Kidney (tissue), 14 donors: Measurements from ENCODE around the gene STAG1. TPM values are rescaled to one million over a fixed set of nuclear protein-coding genes. Genes with fewer than 3 reads are reported as not detected.
"Not testable (repeated sequence)": the region's sequence is repeated elsewhere in the genome, so short reads cannot be mapped to it uniquely, and the experiment has no call there.

Experiments
- DNase-seq, 5 donors: peaks; one replicate each; pipeline ENCODE4 v3.0.0-alpha.2; 2013 to 2020
- FAIRE-seq: peaks from 2 replicates; lab custom pipeline; 2012; peaks lifted over from hg19 to GRCh38; lab: Jason Lieb, UNC
- H3K27ac ChIP-seq, 2 donors: one replicate each; pipeline ENCODE4 v1.7.0; 2013; ENCODE audit warnings: low read depth in 2 of 2, low read length in 2 of 2, inconsistent platforms in 1 of 2
- H3K27me3 ChIP-seq: one replicate; pipeline ENCODE4 v1.7.1; 2013; ENCODE audit warnings: low read length, inconsistent platforms; ENCODE audit not compliant: control insufficient read depth, insufficient read depth
- H3K36me3 ChIP-seq, 3 donors: one replicate each; pipeline versions ENCODE4 v1.7.0 to v1.7.1; 2013; ENCODE audit warnings: low read length in 3 of 3, control low read depth in 1 of 3, inconsistent platforms in 1 of 3; ENCODE audit not compliant: insufficient read depth in 3 of 3, control insufficient read depth in 2 of 3
- H3K4me1 ChIP-seq, 3 donors: one replicate each; pipeline versions ENCODE4 v1.7.0 to v1.7.1; 2013; ENCODE audit warnings: low read length in 3 of 3, inconsistent platforms in 1 of 3, low read depth in 1 of 3; ENCODE audit not compliant: control insufficient read depth in 2 of 3, insufficient read depth in 2 of 3
- H3K4me3 ChIP-seq, 3 donors: one replicate each; pipeline versions ENCODE4 v1.7.0 to v1.8.1; 2013; ENCODE audit warnings: low read length in 3 of 3, control low read depth in 1 of 3, inconsistent platforms in 1 of 3
- H3K9ac ChIP-seq, 3 donors: one replicate each; pipeline versions ENCODE4 v1.7.0 to v1.7.1; 2013; ENCODE audit warnings: low read length in 3 of 3, control low read depth in 1 of 3, inconsistent platforms in 1 of 3
- H3K9me3 ChIP-seq, 3 donors: one replicate each; pipeline versions ENCODE4 v1.7.0 to v1.7.1; 2013; ENCODE audit warnings: low read length in 3 of 3, control low read depth in 1 of 3, inconsistent platforms in 1 of 3; ENCODE audit not compliant: control insufficient read depth in 2 of 3, insufficient read depth in 1 of 3
- intact Hi-C: fragments of 100-400 bp; cut with DNase I; formaldehyde crosslinking; loops from one replicate; pipeline ENCODE4 v1.11.1; 2022
- polyA plus RNA-seq: library from polyadenylated mRNA; stranded (reverse); fragments of 350-450 nt; fragmentation: Illumina TruSeq; extraction: RNeasy Lipid Tissue Mini Kit (QIAGEN cat#74804); gene quantifications from one replicate; pipeline ENCODE4 v1.2.3, GENCODE V29; 2014; ENCODE audit warnings: low read depth, low replicate concordance; ENCODE audit not compliant: insufficient read depth
- total RNA-seq: library from RNA; stranded (reverse); fragmentation: NEBNext Ultra II Directional; extraction: Animal tissue kit (Norgen Biotek cat#: 25700); gene quantifications from one replicate; pipeline ENCODE4 v1.2.1, GENCODE V29; 2021
- TF ChIP-seq, protein P1 (sequence below): IDR thresholded peaks from 3 replicates; pipeline ENCODE4 v1.5.1; 2012; ENCODE audit warnings: mild to moderate bottlenecking, moderate library complexity, borderline replicate concordance; ENCODE audit not compliant: insufficient read depth; ENCODE audit errors: extremely low read depth
- donor health status: control.
- donor health status: control.
- donor health status: control.
- donor health status: control.
- donor health status: control.
- donor health status: DM: yes; HTN: yes; CAD: no.
- donor health status: Normal renal cell carcinoma (clear cell type).

Gene STAG1
- total and polyA plus RNA-seq, 2 donors from 2014 or later: 7.8 to 49.9 TPM

DNA sequence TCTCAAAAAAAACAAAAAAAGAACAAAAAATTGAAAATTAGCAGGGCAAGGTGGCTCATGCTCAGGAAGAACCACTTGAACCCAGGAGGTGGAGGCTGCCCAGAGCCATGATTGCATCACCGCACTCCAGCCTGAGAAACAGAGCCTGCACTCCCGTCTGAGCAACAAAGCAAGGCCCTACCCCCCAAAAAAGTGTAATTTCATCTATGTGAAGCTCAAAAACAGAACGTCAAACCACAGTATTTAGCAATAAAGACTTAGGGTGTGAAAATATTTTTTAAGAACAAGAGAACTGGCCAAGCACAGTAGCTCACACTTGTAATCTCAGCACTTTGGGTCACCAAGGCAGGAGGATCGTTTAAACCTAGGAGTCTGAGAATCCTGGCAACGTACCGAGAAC lies 38.2 kb downstream of the STAG1 start:
- TF ChIP-seq, protein P1, sequence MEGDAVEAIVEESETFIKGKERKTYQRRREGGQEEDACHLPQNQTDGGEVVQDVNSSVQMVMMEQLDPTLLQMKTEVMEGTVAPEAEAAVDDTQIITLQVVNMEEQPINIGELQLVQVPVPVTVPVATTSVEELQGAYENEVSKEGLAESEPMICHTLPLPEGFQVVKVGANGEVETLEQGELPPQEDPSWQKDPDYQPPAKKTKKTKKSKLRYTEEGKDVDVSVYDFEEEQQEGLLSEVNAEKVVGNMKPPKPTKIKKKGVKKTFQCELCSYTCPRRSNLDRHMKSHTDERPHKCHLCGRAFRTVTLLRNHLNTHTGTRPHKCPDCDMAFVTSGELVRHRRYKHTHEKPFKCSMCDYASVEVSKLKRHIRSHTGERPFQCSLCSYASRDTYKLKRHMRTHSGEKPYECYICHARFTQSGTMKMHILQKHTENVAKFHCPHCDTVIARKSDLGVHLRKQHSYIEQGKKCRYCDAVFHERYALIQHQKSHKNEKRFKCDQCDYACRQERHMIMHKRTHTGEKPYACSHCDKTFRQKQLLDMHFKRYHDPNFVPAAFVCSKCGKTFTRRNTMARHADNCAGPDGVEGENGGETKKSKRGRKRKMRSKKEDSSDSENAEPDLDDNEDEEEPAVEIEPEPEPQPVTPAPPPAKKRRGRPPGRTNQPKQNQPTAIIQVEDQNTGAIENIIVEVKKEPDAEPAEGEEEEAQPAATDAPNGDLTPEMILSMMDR: no peak
- DNase-seq: no peak
- Histone ChIP-seq H3K9ac (no peak overlapping the region), H3K4me3 (no peak overlapping the region), H3K27me3 (no peaks in the 10 kb centered on the region), H3K36me3 (no peaks in the 10 kb centered on the region), H3K27ac (no peak overlapping the region), H3K9me3 (no peaks in the 10 kb centered on the region), H3K4me1 (no peaks in the 10 kb centered on the region)
- intact Hi-C loops: no loop called here
- FAIRE-seq: no peak

DNA sequence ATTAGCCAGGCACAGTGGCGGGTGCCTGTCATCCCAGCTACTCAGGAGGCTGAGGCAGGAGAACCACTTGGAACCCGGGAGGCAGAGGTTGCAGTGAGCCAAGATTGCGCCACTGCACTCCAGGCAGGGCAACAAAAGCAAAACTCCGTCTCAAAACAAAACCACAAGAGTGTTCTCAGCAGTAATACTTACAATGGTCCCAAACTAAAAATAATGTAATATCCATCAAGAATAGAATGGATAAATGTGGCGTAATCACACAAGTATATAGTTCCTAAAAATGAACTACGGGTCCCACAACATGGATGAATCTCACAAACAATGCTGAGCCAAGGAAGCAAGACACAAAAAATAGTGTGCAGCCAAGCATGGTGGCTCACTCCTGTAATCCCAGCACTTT lies 39.2 kb downstream of the STAG1 start:
- no peak for FAIRE-seq
- H3K9me3 ChIP-seq: no peaks in the 10 kb centered on the region
- H3K4me3 ChIP-seq: no peak overlapping the region
- no peak overlapping the region for H3K27ac ChIP-seq
- H3K36me3 ChIP-seq: no peaks in the 10 kb centered on the region
- intact Hi-C loops: no loop called here
- no peak for DNase-seq
- no peaks in the 10 kb centered on the region for H3K4me1 ChIP-seq
- no peak overlapping the region for H3K9ac ChIP-seq
- no peaks in the 10 kb centered on the region for H3K27me3 ChIP-seq
- TF ChIP-seq, protein P1: no peak

DNA sequence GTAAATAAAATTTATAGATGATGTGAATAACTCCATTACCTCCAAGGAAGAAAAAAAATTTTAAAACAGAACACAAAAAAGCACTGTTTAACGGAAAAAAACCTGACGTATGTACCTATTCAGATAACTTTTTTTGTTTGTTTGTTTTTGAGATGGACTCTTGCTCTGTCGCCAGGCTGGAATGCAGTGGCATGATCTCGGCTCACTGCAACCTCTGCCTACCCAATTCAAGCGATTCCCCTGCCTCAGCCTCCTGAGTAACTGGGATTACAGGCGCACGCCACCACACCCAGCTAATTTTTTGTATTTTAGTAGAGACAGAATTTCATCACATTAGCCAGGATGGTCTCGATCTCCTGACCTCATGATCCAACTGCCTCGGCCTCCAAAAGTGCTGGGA lies 40.3 kb downstream of the STAG1 start:
- intact Hi-C loops, H3K4me1 ChIP-seq, H3K36me3 ChIP-seq, H3K9ac ChIP-seq, H3K4me3 ChIP-seq, H3K27ac ChIP-seq, FAIRE-seq, H3K9me3 ChIP-seq, DNase-seq, H3K27me3 ChIP-seq: not testable (repeated sequence)

DNA sequence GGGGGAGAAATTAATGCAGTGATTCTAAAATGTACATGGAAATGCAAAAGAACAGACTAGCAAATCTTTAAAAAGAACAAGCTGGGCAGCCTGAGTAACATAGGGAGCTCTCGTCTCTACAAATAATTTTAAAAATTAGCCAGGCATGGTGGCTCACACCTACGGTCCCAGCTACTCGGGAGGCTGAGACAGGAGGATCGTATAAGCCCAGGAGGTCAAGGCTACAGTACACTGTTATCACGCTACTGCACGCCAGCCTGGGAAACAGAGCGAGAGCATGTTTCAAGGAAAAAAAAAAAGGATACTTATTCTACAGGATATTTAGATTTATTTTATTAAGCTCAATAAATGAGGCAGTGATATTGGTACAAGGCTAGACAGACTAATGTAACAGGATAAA lies 40.9 kb downstream of the STAG1 start:
- no peak for DNase-seq
- TF ChIP-seq, protein P1: no peak
- no peaks in the 10 kb centered on the region for H3K36me3 ChIP-seq
- no peak overlapping the region for H3K9ac ChIP-seq
- no peaks in the 10 kb centered on the region for H3K27me3 ChIP-seq
- intact Hi-C loops: no loop called here
- H3K27ac ChIP-seq: no peak overlapping the region
- H3K4me1 ChIP-seq: no peaks in the 10 kb centered on the region
- FAIRE-seq: no peak
- no peaks in the 10 kb centered on the region for H3K9me3 ChIP-seq
- H3K4me3 ChIP-seq: no peak overlapping the region

DNA sequence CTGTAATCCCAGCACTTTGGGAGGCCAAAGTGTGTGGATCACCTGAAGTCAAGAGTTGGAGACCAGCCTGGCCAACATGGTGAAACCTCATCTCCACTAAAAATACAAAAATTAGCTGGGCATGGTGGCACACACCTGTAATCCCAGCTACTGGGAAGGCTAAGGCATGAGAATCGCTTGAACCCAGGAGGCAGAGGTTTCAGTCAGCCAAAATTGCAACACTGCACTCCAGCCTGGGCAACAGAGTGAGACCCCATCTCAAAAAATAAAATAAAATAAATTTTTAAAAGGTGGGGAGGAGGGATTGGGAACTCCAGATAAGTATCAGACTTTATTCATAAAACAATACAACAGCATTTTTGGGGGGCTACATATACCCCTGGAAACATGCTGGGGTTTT lies 42.4 kb downstream of the STAG1 start:
- H3K4me1 ChIP-seq, intact Hi-C loops, H3K36me3 ChIP-seq, H3K9ac ChIP-seq, H3K9me3 ChIP-seq, H3K4me3 ChIP-seq, DNase-seq, H3K27me3 ChIP-seq, FAIRE-seq, H3K27ac ChIP-seq: not testable (repeated sequence)
